ENCODE results near the gene CPE.

DNA sequence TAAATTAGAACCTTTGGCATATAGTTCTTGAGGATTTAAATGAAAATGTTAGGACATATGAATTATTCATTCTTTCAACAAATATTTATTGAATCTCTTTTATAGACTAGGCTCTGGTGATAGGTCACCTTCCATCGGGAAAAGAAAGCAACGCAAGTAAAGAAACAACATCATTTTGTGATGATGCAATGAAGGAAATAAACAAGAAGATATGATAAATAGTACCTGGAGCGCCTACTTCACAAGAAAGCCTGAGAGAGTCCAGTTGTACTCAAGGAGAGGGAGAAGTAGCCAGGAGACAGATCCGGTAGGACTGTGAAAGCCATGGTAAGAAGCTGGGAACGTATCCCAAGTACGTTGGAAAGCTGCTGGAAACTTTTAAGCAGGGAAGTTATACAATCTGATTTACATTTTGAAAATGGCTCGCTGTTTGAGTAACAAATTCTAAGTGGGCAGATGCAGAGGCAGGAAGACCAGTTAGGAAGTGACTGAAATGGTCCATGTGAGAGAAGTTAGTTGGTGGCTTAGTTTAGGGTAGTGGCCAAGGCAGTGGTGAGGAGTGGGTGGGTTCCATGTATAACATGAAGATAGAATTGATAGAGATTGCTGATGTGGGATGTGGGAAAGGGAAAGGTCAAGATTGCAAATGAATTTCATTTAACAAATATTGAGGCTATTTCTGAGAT is 17.7 kb upstream of the CPE start:
- TF ChIP-seq GATA2 (IDR thresholded peaks at IDR 0.05; ENCODE audit: low read depth, low read length) (no peak), GATA3 (IDR thresholded peaks at IDR 0.05; ENCODE audit: low read depth, low read length) (no peak)
